Body of pancreas (tissue), 4 donors: Measurements from ENCODE around the gene ARHGEF17.

Source experiments
- CTCF ChIP-seq, 7 experiments: fragments of 450-650 bp in 4 of 7; fragments of 200-600 bp in 3 of 7; sonication (generic) in 3 of 7; IDR thresholded peaks; one replicate each; pipeline ENCODE4 v1.5.1; 2016 to 2019; ENCODE audit warnings: antibody characterized with exemption in 7 of 7
- POLR2A ChIP-seq, 3 donors: fragments of 450-650 bp; IDR thresholded peaks; one replicate each; pipeline ENCODE4 v1.6.1; 2016; ENCODE audit warnings: antibody characterized with exemption in 3 of 3, mild to moderate bottlenecking in 2 of 3

- peak; percentile 90 to 100 (median 95) for TF ChIP-seq CTCF (IDR thresholded peaks at IDR 0.05)
- TF ChIP-seq POLR2A (IDR thresholded peaks at IDR 0.05) = no peak
These were observed 27.3 kb downstream of the ARHGEF17 start for GRCh38 chr11:73335204-73335923.
